HG03460 (cell line): ENCODE measurements around the gene GP1BB.

Source experiments
- ATAC-seq: cut with Tn5 transposase; IDR thresholded peaks from one replicate; pipeline ENCODE4 v1.9.1; 2021; ENCODE audit not compliant: unreplicated experiment

GP1BB gene

DNA sequence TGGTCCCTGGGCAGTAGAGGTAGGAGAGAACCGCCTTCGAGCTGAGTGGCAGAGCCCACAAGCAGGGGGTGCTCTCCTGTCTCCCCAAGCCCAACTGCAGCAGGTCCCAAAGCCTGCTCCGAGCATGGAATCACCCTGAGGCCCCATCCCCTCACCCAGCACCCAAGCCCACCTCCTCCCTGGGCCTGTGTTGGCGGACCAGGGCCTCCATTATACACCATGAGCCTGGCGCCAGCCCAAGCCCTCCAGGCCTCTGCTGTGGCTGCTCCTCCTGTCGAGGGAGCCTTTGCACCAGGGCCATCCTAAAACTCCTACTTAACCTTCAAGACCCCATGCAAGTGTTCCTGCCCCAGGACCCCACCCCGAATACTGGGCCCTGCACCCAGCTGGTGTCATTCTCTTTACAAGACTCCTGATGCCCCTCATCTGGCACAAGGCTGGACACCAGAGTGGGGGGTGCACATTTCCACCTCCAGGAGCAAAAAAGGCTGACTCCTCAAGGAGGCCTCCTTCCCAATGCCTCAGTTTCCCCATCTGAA, 16.6 kb downstream of the GP1BB start:
- no peak for ATAC-seq

DNA sequence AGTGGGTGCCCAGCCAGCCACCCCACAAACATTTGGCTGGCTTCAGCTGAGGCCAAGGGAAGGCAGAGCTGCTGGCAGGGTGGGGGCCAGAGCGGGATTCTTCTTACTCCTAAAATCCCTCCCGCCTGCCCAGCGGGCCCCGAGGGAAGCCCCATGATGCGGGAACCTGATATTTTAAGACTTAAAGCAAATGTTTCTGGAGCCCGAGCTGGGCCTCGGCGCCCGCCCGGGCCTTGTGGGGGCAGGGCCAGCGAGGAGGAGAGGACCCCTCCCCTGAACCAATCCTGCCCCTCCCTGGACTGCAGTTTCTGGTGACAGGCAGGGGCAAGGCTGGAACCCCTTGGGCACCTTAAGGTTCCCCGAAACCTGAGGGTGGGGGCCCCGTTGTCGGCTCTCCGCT, 17.2 kb downstream of the GP1BB start:
- ATAC-seq, result no peak

DNA sequence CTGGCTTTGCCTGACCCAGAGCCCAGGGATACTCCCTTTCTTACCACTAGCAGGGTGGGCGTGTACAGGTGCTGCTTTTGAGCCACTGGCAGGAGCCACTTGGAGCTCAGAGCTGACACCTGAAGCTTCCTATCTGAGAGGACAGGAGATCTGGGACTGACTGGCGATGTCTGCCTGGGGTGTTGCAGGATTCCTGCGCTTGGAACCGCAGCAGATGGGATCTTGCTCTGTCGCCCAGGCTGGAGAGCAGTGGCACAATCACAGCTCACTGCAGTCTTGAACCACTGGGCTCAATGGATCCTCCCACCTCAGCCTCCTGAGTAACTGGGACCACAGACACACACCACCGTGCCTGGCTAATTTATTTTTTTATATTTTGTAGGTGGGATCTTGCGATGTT, 17.7 kb downstream of the GP1BB start:
- ATAC-seq, result no peak

DNA sequence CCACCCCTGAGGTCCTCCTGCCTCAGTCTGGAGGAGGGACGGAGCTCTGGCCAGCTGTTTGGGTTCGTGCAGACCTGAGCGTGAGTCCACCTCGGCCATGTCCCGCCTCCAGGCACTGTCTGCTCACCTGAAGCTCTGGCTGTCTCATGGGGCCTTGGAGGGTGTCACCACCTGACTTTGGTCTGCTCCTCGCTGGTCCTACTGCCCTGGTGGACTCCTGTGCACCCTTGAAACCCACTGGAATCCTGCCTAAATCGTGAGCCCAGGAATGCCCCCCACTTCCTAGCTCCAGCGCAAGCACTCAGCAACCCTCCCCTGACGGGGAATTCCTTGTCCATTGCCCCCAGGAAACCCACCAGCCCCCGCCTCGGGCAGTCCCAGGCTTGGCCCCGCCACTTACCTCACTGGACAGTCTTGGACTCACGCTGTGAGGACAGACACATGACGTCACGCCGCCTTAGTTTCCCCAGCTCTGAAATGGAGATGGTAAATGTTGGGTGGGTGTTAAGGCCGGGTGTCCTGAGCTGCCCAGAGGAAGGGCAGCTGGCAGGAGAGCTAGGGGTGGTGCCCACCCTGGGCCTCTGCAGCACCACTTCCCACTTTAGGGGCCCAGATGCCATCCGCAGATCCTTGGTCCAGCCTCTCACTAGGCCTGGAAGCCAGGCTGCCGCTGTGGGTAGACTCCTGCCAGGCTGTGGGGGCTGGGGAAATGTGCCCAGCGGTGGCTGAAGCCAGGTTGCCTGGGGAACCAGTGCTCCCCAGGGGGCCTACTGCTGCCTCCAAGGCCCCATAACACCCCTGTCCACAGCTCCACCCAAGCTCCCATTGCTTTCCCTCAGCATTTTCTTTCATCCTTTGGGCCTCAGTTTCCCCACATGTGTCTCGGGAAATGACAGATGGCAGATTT, 19.1 kb downstream of the GP1BB start:
- ATAC-seq, result no peak

DNA sequence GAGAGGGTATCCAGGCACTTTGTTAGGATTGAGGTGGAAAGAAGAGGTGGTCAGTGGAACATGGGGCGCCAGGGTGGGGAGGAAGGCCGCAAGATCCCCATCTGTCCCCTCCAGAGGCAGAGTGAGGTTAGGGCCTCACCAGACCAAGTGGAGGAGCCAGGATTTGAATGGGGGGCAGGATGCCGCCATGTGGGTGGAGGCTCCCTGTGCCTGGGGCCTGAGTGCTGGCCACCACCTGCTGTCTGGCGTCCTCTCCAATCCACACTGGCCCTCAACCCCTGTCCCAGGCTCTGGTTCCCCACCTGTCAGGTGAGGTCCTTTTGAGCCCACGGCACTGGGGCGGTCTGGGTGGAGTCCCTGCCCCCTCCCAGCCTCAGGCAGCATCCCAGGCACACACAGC, 19.7 kb downstream of the GP1BB start:
- no peak for ATAC-seq

DNA sequence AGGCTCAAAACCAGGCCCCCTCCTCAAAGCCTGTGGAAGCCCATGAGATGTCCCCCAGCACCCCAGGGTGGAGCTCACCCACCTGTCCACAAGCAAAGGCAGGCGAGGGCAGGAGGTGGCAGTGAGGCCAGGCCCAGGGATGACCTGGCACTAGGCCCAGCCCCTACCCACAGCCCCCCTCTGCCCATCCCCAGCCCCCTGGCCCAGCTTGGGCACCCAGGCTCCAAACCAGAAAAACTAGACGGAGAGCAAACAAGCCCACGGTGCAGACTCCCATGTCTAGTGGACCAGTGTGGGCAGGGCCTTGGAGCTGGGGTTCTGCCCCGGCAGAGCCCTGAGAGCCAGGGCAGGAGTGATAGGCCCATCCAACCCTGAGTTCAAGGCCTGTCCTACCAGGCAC, 20.3 kb downstream of the GP1BB start:
- no peak for ATAC-seq

DNA sequence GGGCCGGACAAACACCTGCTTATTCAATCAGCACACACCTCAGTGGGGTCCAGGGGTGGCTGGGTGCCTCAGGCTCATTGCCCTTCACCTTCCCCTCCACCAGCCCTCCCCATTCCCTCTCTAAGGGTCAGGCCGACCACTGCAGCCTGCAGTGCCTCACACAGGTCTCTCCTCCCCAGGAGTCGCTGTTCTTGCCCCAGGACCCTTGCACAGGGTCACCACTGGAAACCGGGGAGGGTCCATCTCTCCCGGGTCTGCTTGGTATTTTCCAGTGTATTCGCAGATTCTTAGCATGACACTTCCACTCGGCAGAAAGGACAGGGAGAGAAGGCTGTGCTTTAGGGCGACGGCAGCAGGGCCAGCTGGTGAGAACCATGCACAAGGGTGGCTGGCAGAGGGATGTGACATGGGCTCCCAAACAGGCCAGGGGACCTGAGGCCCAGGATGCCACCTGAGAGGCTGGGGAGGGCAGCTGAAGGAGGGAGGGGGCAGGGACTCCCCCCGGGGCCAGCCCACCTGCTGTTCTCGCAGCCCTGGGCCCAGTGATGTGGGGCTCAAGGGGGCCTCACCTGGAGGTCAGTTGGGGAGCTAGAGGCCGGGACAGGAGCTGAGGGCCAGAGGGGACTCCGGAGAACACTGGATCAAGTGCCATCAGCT, 21.1 kb downstream of the GP1BB start:
- no peak for ATAC-seq

DNA sequence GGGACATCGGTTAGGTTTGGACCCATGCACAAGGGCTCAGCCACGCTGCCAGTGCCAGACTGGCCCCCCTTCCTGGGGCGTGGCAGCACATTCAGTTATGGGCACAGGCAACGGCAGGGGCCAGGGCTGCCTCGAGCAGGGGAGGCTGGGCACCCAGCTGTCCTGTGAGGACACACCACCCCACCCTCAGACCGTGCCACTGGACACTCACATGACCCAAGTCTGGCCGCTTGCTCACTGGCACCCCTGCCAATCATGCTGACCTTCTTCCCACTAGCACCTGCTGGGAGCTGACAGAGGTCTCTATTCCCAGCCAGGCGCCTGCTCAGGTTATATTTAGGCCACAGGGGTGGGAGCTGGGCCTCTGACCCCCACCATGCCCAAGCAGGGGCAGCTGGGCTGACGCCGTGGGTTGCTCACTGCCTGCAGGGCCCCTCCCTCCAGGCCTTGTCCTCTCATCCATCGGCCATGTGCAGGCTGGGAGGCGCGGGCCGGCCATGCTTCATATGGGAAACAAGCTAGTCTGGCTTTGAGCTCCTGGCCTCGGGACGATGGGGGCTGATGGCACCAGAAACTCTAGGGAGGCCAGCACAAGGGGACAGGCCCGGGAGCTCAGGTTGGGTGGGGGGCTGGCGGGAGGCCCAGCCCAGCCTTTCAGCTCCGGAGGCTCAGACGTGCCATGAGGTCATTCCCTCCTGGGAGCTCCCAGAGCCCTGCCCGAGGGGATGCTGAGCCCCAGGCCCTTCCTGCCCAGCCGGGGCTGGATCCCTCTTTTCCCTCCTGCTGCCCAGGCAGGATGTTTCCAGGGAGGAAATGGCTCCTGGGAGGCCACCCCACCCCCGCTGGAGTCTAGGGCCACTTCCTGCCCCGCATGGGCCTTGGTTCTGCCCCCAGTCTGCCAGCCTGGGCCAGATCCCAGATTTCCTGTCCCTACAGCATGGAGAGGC, 22.1 kb downstream of the GP1BB start:
- ATAC-seq, result no peak

DNA sequence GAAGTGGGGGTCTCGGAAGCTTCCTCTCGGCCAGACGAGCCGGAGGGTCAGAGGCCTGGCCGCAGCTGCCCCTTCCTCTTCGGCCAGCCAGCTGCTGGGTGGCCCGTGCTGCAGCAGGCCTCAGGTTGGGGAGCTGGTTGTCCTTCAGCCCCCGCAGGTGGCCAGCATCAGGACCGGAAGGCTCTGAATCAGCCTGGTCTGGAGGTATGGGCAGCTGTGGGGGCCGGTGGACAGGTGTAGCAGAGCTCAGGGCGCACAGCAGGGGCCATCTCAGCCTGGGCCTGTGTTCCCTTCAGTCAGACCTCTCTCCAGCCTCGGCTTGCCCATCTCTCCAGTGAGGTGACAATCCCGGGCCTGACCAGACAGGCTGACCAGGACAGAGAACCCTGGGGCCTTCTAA, 23.4 kb downstream of the GP1BB start:
- no peak for ATAC-seq

DNA sequence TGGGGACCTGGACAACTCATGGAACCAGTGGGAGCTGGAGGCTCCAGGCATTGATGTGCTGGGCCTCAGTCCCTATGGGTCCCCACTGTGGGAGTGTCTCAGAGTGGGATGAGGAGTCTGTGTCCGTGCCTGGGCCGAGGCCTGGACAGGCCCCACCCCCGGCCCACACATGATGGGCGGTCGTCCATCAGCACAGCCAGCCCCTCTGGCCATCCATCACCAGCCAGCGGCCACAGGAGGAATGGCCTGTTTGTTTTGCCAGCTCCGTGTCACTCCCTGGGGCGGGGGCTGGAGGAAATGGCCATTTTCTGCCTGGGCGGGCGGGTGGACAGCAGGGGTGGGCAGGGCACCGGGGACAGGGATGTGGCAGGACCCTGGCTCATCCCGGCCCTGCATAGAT, 24.2 kb downstream of the GP1BB start:
- no peak for ATAC-seq

DNA sequence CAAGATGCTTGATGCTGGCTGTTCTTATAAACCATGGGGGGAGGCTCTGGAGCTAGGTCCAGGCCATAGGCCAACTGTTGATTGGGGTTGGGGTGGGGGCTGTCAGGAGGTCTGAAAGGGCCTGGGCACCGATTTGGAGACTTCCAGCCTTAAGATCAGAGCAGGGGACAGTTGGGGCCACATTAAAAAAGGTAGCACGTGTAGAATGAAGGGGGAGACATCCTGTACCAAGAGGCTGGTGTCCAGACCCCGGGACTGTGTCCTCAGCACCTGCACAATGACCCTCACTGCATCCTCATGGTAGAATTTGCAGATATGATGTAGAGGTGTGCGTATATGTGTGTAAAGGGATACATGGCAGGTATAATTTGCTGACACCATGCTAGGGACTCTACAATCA, 24.8 kb downstream of the GP1BB start:
- ATAC-seq, result no peak

DNA sequence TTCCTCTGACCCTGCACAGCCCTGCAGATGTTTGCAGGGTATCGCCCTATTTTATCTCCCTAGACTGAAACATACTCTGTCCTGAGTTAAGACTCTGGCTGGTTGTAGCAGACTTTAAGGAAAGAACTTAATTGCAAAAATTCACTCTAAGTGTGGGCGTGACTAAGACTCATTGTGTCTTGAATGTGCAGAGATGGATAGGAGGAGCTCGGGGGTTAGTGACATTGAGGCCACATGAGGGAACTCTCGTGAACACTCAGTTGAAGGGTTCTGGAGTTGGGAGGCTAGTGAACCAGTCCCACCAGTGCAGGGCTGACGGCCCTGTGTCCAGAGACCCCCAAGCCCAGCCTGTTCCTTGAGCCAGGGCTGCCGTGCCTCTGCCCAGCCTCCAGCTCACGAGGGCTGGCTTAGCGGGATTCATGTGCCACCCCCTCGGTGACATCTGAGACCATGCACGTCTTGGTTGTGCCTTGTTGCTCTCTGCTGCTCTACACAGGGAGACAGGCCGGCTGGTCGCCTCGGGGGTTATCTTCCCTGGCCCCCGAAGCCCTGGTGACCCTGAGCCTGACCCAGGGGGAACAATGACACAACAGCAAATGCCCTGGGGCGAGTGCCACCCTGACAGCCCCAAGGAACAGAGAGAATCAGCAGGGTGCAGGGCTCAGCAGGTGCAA, 25.8 kb downstream of the GP1BB start:
- no peak for ATAC-seq

DNA sequence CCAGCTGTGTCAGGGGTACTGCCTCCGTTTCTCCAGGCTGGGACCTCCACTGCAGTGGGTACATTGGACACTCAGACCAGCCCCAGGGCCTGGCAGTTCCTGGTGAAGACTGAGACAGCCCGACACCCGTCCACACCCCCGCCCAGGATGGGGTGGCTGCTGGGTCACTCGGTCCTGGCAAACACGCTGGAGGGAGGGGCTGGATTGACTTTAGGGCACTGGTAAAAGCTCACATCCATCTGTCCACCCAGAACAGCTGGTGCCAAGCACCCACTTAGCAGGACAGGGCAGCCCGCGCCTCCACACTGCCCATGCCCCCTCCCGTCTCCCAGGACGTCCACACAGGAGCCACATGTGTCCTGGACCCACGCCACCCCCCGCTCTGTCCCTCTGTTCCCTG, 26.5 kb downstream of the GP1BB start:
- ATAC-seq, result no peak

DNA sequence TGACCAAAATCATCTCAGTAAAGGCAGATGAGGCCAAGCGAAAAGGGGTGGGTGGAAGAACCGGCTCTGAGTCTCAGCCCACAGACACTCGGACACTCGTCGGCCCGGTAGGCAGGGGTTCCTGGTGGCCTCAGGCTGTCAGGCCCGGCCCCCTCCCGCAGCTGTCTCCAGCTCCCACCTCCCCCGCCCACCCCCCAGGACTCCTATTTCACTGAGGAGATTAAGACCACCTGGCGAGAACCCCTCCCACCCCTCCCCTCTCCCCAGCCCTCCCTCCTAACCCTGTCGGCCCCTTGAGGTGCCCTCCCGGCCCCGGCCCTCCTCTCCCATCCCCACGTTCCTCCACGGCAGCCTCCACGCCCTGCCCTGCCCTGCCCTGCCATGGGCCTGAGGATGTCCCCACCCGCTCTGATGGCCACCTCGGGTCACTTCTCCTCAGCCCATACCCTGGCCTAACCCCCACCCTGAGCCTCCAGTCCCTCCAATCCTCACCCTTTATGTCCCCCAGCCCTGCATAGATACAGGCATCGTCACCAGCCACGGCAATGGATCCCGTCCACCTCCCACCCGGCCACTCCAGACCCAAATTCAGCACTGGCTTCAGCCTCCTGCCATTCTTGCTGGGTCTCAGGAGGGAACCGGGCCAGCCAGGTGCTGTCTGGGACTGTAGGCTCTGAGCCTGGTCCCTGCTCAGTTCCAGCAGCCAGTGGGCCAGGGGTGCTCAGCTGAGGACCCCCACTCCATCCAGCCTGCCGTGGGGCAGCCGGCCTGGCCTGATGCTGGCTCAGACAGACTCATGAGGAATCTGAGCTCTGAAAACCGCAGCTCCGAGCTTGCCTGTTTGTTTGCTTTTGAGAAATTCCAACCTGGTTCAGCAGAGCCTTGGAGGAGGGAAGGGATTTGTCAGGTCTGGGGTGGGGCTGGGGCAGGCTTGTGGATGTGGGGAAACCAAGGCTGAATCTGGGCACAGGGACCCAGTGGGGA, 27.5 kb downstream of the GP1BB start:
- ATAC-seq, result no peak

DNA sequence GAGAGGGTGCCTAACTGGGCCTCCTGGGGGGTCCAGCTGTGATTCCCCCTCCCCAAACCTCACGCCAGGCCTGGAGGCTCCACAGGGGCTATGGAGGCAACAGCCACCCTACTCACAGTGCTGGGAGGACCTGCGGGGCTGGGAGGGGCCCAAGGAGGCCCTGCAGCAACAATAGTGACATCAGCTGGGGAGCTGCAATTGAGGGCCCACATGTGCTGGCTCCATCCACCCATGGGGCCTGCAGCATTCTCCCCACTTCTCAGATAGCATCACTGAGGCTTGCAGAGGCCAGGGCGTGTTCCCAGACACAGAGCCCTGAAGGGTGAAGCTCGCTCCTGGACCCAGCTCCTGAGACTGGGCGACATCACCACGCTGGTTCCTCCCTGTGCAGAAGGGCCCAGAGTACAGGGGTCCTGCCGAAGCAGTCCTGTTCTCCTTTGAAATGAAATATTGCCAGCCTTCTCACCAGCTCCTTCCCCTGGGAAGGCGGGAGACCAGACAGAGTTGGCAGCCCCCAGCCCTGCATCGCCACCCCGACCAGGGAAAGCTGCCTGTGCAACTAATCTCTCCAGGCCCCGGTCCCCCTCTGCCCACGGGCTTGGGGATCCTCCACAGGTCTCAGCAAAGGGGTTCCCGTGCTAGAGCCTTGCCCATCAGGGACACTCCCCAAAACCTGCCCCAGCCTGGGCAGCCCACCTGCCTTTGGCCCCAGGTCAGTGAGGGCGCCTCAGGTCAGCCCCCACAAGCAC, 28.3 kb downstream of the GP1BB start:
- ATAC-seq, result no peak

DNA sequence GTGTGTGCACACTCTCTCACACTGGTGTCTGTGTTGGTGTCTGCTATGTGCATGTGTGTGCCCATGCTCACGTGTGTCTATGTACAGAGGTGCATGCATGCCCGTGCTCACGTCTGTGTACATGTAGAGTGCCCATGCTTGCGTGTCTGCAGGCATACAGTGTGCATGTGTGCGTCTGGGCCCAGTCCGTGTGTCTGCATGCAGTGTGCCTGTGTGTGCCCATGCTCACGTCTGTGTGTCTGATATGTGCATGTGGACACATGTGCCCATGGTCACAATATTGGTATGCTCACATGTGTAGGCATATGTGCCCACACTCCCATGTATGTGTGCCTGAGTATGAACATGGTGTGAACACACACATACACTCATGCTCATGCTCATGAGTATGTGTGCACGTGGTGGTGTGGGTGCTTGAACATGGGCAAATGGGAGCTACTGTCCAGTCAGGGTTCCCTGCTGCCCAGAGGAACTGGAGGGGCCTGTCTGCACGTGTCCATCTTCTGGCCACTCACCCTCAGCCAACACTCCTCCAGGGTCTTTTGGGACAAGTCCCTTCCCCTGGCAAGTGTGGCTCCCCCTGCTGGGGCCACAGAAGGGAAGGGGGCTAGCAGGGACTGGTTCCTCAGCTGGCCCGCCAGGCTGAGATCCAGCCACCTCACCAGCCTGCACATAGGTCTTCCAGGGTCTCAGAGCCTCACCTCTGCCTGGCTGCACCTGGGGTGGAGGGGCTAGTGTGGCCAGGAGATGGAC, 29.9 kb downstream of the GP1BB start:
- no peak for ATAC-seq

DNA sequence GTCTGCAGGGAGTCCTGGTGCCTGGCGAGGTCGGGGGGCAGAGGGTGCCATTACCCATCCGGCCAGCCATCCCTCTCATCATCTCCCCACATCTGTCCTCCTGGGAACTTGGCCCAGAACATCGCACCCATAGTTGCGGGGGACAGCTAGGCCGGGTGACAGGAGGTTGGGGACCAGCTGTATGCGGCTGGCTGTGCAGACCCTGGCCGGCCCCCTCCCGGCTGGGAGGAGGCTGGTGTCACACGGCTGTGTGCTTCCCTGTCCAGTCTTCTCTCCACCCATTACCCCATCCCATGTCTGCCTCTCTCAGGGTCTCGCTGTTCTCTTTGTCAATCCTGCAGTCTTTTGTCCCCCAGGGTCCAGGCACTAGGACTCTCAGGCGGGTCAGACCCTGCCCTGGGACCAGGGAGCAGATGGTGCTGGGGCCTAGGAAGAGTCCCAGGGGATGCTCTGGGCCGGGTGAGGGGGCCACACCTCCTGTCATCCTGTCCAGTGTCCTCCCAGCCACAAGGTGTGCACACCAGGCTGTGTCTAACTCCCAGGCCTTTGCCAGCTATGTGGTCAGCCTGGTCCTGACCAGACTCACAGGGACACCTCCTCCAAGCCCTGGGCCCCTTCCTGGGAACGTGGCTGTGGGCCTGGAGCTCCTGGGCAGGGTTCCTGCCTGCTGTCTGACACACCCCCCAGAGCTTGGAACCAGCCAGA, 30.8 kb downstream of the GP1BB start:
- no peak for ATAC-seq
